Lower leg skin (tissue), 4 donors: Measurements from ENCODE around the gene FBXL14. TPM values are rescaled to one million over a fixed set of nuclear protein-coding genes. Genes with fewer than 3 reads are reported as not detected.

ENCODE experiments used
- DNase-seq, 2 donors: peaks; one replicate each; pipeline ENCODE4 v3.0.0-alpha.2; 2019; ENCODE audit warnings: low spot score in 2 of 2
- H3K4me3 ChIP-seq: fragments of 200-600 bp; sonication (generic); 2 replicates; pipeline ENCODE4 v1.5.1; 2017; ENCODE audit warnings: mild to moderate bottlenecking, low read depth; ENCODE audit not compliant: poor library complexity, severe bottlenecking
- CTCF ChIP-seq, 3 donors: fragments of 450-650 bp; IDR thresholded peaks; one replicate each; pipeline ENCODE4 v1.5.1; 2016; ENCODE audit warnings: antibody characterized with exemption in 3 of 3, mild to moderate bottlenecking in 3 of 3, moderate library complexity in 2 of 3
- POLR2A ChIP-seq, 2 donors: fragments of 450-650 bp; IDR thresholded peaks; one replicate each; pipeline ENCODE4 v1.6.1; 2016 to 2017; ENCODE audit warnings: antibody characterized with exemption in 2 of 2, mild to moderate bottlenecking in 1 of 2, moderate library complexity in 1 of 2
- WGBS, 2 donors: methylation state at CpG; one replicate each; pipeline ENCODE4 v1.1.5; 2018; 5-methylcytosine and 5-hydroxymethylcytosine counted together
- intact Hi-C: fragments of 100-400 bp; cut with DNase I; formaldehyde crosslinking; loops from one replicate; pipeline ENCODE4 v1.15.0; 2023; ENCODE audit warnings: low total_unique reads
- total RNA-seq, 4 donors: library from RNA; depleted of rRNA; stranded (reverse); fragments of >200 nt; gene quantifications; one replicate each; pipeline ENCODE4 v1.1.0, GENCODE V29; 2016

Gene FBXL14
- total RNA-seq, 4 donors from 2014 or later = 9.3 to 12.8 (median 10.9) TPM

GRCh38 chr12:1588575-1588947, 5.8 kb downstream of the FBXL14 start:
- DNase-seq = no peak
- intact Hi-C loops = loop anchor here (10.0 kb wide), 1 partner anchor 1024 kb away; no protein-coding TSS in a partner anchor
- 61 to 72% methylated on average over 3 of the region's 3 CpGs for WGBS, 2 donors
- no peak overlapping the region for H3K4me3 ChIP-seq
- TF ChIP-seq POLR2A (IDR thresholded peaks at IDR 0.05) = no peak
- no peak for TF ChIP-seq CTCF (IDR thresholded peaks at IDR 0.05)

GRCh38 chr12:1587927-1588574, 6.3 kb downstream of the FBXL14 start:
- TF ChIP-seq CTCF (IDR thresholded peaks at IDR 0.05) = no peak
- TF ChIP-seq POLR2A (IDR thresholded peaks at IDR 0.05) = no peak
- no peak for DNase-seq
- 27 to 33% methylated on average over 5 of the region's 5 CpGs for WGBS, 2 donors
- no peak overlapping the region for H3K4me3 ChIP-seq
- intact Hi-C loops = loop anchor here (10.0 kb wide), 1 partner anchor 1023 kb away; no protein-coding TSS in a partner anchor

GRCh38 chr12:1584326-1584725, 10.1 kb downstream of the FBXL14 start:
- no peak for DNase-seq
- 90 to 94% methylated on average over 4 of the region's 4 CpGs for WGBS, 2 donors
- TF ChIP-seq POLR2A (IDR thresholded peaks at IDR 0.05) (no peak), CTCF (IDR thresholded peaks at IDR 0.05) (no peak)
- intact Hi-C loops = loop anchor here (10.0 kb wide), 1 partner anchor 1020 kb away; no protein-coding TSS in a partner anchor
- no peak overlapping the region for H3K4me3 ChIP-seq

- TF ChIP-seq POLR2A (IDR thresholded peaks at IDR 0.05) = no peak
- TF ChIP-seq CTCF (IDR thresholded peaks at IDR 0.05) = peak in 1 of 3 donors; percentile 72
- peak; percentile 62 to 87 for DNase-seq
- intact Hi-C loops = loop anchor here (10.0 kb wide), 1 partner anchor 1019 kb away; no protein-coding TSS in a partner anchor
- H3K4me3 ChIP-seq = no peak overlapping the region
- WGBS, 2 donors = 2 to 3% methylated on average over 6 of the region's 6 CpGs
Measured at GRCh38 chr12:1583421-1584078, 10.8 kb downstream of the FBXL14 start.

GRCh38 chr12:1582709-1583050, 11.7 kb downstream of the FBXL14 start:
- WGBS, 2 donors = 87 to 92% methylated on average over 4 of the region's 4 CpGs
- intact Hi-C loops = loop anchor here (10.0 kb wide), 1 partner anchor 1018 kb away; no protein-coding TSS in a partner anchor
- H3K4me3 ChIP-seq = no peak overlapping the region
- DNase-seq = peak in 1 of 2 donors; percentile 54
- TF ChIP-seq POLR2A (IDR thresholded peaks at IDR 0.05) (no peak), CTCF (IDR thresholded peaks at IDR 0.05) (no peak)
